HCT116 (cell line): ENCODE measurements around the gene MICALL1. TPM values are rescaled to one million over a fixed set of nuclear protein-coding genes. Genes with fewer than 3 reads are reported as not detected.
"Not testable (repeated sequence)": the region's sequence is repeated elsewhere in the genome, so short reads cannot be mapped to it uniquely, and the experiment has no call there.

Experiments used
- ATAC-seq: fragments of 200-7000 bp; cut with Tn5 transposase; 2 replicates; pipeline ENCODE4 v1.9.1; 2020; ENCODE audit warnings: mild to moderate bottlenecking, moderate library complexity
- BruUV-seq: library from RNA; stranded (reverse); fragments of 400-500 nt; replicated peaks from 2 replicates; lab custom pipeline; 2021; lab: Mats Ljungman, UMichigan
- CTCF ChIA-PET: fragments of 300-600 bp; sonication (Branson Sonifier 250); formaldehyde crosslinking; loops from one replicate; lab custom pipeline; 2021; ENCODE audit warnings: antibody characterized with exemption; lab: Charles Lee
- POLR2A ChIA-PET: fragments of 300-600, 350-600 bp; sonication (Branson Sonifier 250); formaldehyde crosslinking; loops from one replicate; lab custom pipeline; 2021; ENCODE audit warnings: antibody characterized with exemption; lab: Charles Lee
- RAD21 ChIA-PET, 2 experiments: fragments of 300-600 bp; sonication (Branson Sonifier 250); formaldehyde crosslinking; loops; one replicate each; lab custom pipeline; 2023; ENCODE audit warnings: low total read pairs in 2 of 2; ENCODE audit not compliant: uncharacterized antibody in 2 of 2, unreplicated experiment in 2 of 2, low non-redundant PET in 1 of 2; lab: Charles Lee
- DNase-seq: peaks from one replicate; pipeline ENCODE4 v3.0.0-alpha.2; 2010; ENCODE audit warnings: low read depth, low spot score
- H2AFZ ChIP-seq: fragments of 200-600 bp; shearing (Covaris generic), sonication (generic); 2 replicates; pipeline ENCODE4 v1.6.1; 2017; ENCODE audit warnings: low read depth, mixed run types, mixed read lengths, antibody characterized with exemption, low read length; ENCODE audit not compliant: poor library complexity, severe bottlenecking
- H3K27ac ChIP-seq: 2 replicates; pipeline ENCODE4 v1.5.1; 2012; ENCODE audit warnings: low read depth, low read length
- H3K27me3 ChIP-seq: fragments of 200-600 bp; sonication (generic); 2 replicates; pipeline ENCODE4 v1.6.1; 2016; ENCODE audit warnings: mixed run types, low read length, mixed read lengths; ENCODE audit not compliant: insufficient read depth
- H3K36me3 ChIP-seq, 2 experiments: fragments of 200-500 bp in 1 of 2; fragments of 200-600 bp in 1 of 2; sonication (Bioruptor generic) in 1 of 2; sonication (generic) in 1 of 2; 2 replicates each; pipeline versions ENCODE4 v1.5.1 to v1.6.1; 2014 to 2016; ENCODE audit warnings: low read length in 2 of 2, inconsistent platforms in 1 of 2, mixed read lengths in 1 of 2, mixed run types in 1 of 2; ENCODE audit not compliant: insufficient read depth in 2 of 2, control insufficient read depth in 1 of 2
- H3K4me1 ChIP-seq, 2 experiments: fragments of 200-600 bp in 1 of 2; sonication (generic) in 1 of 2; 2 replicates each; pipeline versions ENCODE4 v1.5.1 to v1.6.1; 2012 to 2017; ENCODE audit warnings: low read length in 2 of 2, inconsistent platforms in 1 of 2, mild to moderate bottlenecking in 1 of 2, mixed read lengths in 1 of 2, mixed run types in 1 of 2, moderate library complexity in 1 of 2; ENCODE audit not compliant: insufficient read depth in 2 of 2, control insufficient read depth in 1 of 2
- H3K4me2 ChIP-seq: fragments of 200-600 bp; sonication (generic); 2 replicates; pipeline ENCODE4 v1.6.1; 2017; ENCODE audit warnings: mixed run types, low read length, mixed read lengths
- H3K4me3 ChIP-seq, 2 experiments: fragments of 200-600 bp in 1 of 2; sonication (generic) in 1 of 2; replicated peaks in 1 of 2; 2 replicates each; pipeline ENCODE4 v1.5.1; 2011 to 2016; ENCODE audit warnings: low read length in 2 of 2, control low read depth in 1 of 2, low read depth in 1 of 2, mild to moderate bottlenecking in 1 of 2, mixed read lengths in 1 of 2, mixed run types in 1 of 2
- H3K79me2 ChIP-seq: fragments of 200-600 bp; sonication (generic); 2 replicates; pipeline ENCODE4 v1.6.1; 2017; ENCODE audit warnings: mild to moderate bottlenecking, mixed run types, low read length, moderate library complexity, mixed read lengths; ENCODE audit not compliant: insufficient read depth
- H3K9ac ChIP-seq: fragments of 200-600 bp; sonication (generic); 2 replicates; pipeline ENCODE4 v1.6.1; 2016; ENCODE audit warnings: low read length, mixed read lengths
- H3K9me2 ChIP-seq: fragments of 200-600 bp; sonication (generic), shearing (Covaris generic); 2 replicates; pipeline ENCODE4 v1.6.1; 2017; ENCODE audit warnings: mixed run types, mild to moderate bottlenecking, moderate library complexity; ENCODE audit not compliant: insufficient read depth
- H3K9me3 ChIP-seq, 2 experiments: fragments of 200-500 bp in 1 of 2; fragments of 200-600 bp in 1 of 2; sonication (Bioruptor generic) in 1 of 2; sonication (generic) in 1 of 2; 2 replicates each; pipeline ENCODE4 v1.6.1; 2014 to 2017; ENCODE audit warnings: low read length in 2 of 2, mixed read lengths in 2 of 2, inconsistent platforms in 1 of 2, low read depth in 1 of 2, mild to moderate bottlenecking in 1 of 2, mixed run types in 1 of 2, moderate library complexity in 1 of 2; ENCODE audit not compliant: control insufficient read depth in 1 of 2, insufficient read depth in 1 of 2
- H4K20me1 ChIP-seq: fragments of 200-600 bp; sonication (generic), shearing (Covaris generic); 2 replicates; pipeline ENCODE4 v1.6.1; 2017; ENCODE audit warnings: mixed run types, mild to moderate bottlenecking, moderate library complexity; ENCODE audit not compliant: insufficient read depth
- RAD21 ChIP-seq: IDR thresholded peaks from 2 replicates; pipeline ENCODE4 v1.6.1; 2012; ENCODE audit warnings: low read depth, mild to moderate bottlenecking
- intact Hi-C: fragments of 100-400 bp; cut with micrococcal nuclease; formaldehyde crosslinking; loops from 2 replicates; pipeline ENCODE4 v1.10.0; 2022
- total RNA-seq: library from RNA; stranded (reverse); gene quantifications from one replicate; pipeline ENCODE4 v1.2.1, GENCODE V29; 2021; ENCODE audit not compliant: unreplicated experiment

Gene MICALL1
- total RNA-seq, 1 experiment from 2014 or later = 35.2 TPM

DNA sequence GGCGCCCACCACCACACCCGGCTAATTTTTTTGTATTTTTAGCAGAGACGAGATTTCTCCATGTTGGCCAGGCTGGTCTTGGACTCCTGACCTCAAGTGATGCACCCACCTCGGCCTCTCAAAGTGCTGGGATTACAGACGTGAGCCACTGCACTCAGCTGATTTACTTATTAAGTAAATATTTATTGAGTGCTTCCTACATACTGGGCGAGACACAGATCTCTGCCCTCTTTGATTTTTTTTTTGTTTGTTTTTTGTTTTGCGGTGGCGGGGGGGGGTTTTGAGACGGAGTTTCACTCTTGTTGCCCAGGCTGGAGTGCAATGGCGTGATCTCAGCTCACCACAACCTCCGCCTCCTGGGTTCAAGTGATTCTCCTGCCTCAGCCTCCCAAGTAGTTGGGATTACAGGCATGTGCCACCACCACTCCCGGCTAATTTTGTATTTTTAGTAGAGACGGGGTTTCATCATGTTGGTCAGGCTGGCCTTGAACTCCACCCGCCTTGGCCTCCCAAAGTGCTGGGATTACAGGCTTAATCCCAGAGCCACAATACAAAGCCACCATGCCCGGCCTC, 49.8 kb downstream of the MICALL1 start:
- H4K20me1 ChIP-seq, BruUV-seq, ATAC-seq, H3K9me3 ChIP-seq, H3K4me3 ChIP-seq, H3K9ac ChIP-seq, CTCF ChIA-PET, POLR2A ChIA-PET, RAD21 ChIA-PET, H2AFZ ChIP-seq, H3K9me2 ChIP-seq, intact Hi-C loops, H3K27ac ChIP-seq, H3K4me2 ChIP-seq, H3K27me3 ChIP-seq, DNase-seq: not testable (repeated sequence)
- Histone ChIP-seq H3K36me3 (peaks cover 28 to 30% of the 10 kb centered on the region in 2 experiments), H3K4me1 (peaks cover 7 to 17% of the 10 kb centered on the region in 2 experiments; a peak in 3 of 4 replicates), H3K79me2 (peaks cover 55% of the 10 kb centered on the region)

- H3K9ac ChIP-seq = no peak overlapping the region
- CTCF ChIA-PET = no interaction called here
- peaks cover 59% of the 10 kb centered on the region for H3K79me2 ChIP-seq
- RAD21 ChIA-PET = no interaction called here
- intact Hi-C loops = no loop called here
- no peak overlapping the region for H3K4me2 ChIP-seq
- ATAC-seq = no peak
- no TSS peak for BruUV-seq
- no peaks in the 10 kb centered on the region for H3K9me3 ChIP-seq
- no peaks in the 10 kb centered on the region for H4K20me1 ChIP-seq
- H3K4me3 ChIP-seq = no peak overlapping the region
- peaks cover 7 to 17% of the 10 kb centered on the region in 2 experiments; a peak in 3 of 4 replicates for H3K4me1 ChIP-seq
- H3K9me2 ChIP-seq = no peaks in the 10 kb centered on the region
- TF ChIP-seq RAD21 = no peak
- H3K27me3 ChIP-seq = no peaks in the 10 kb centered on the region
- no peak overlapping the region for H3K27ac ChIP-seq
- peaks cover 37 to 42% of the 10 kb centered on the region in 2 experiments for H3K36me3 ChIP-seq
- POLR2A ChIA-PET = no interaction called here
- no peak overlapping the region for H2AFZ ChIP-seq
- DNase-seq = no peak
Observed at GRCh38 chr22:37957232-37957631, 51.1 kb downstream of the MICALL1 start.
